NCI-H460 (cell line): ENCODE results near the gene NUDT16. TPM values are rescaled to one million over a fixed set of nuclear protein-coding genes. Genes with fewer than 3 reads are reported as not detected.

Experiments used
- DNase-seq: peaks from one replicate; pipeline ENCODE4 v3.0.0-alpha.2; 2016; ENCODE audit warnings: low read depth; ENCODE audit errors: extremely low read depth
- total RNA-seq: library from RNA; depleted of rRNA; stranded (reverse); fragments of >200 nt; shearing (Covaris generic); gene quantifications from 2 replicates; pipeline ENCODE4 v1.2.3, GENCODE V29; 2014; rRNA removed

NUDT16 gene
- total RNA-seq, 1 experiment from 2014 or later, result 7.6 TPM

- no peak for DNase-seq
These were observed 53.4 kb downstream of the NUDT16 start for GRCh38 chr3:131435000-131435399.

Other genes with a start within 250 kb of the NUDT16 start
- gene MRPL3, start 121.2 kb downstream of the NUDT16 start, total RNA-seq, result 246 and 251 TPM in 2 replicates